ENCODE results near the gene RABAC1. TPM values are rescaled to one million over a fixed set of nuclear protein-coding genes. Genes with fewer than 3 reads are reported as not detected.

RABAC1 gene
- total RNA-seq, 2 donors from 2014 or later, result 123 to 167 TPM

GRCh38 chr19:41927497-41928192, 31.5 kb downstream of the RABAC1 start:
- no peak for DNase-seq (ENCODE audit: low spot score)
- no peak for TF ChIP-seq CTCF (IDR thresholded peaks at IDR 0.05)
- Histone ChIP-seq H3K27ac (no peak overlapping the region), H3K4me3 (peak overlapping the region; percentile 22 to 52), H3K9me3 (no peaks in the 10 kb centered on the region), H3K4me1 (peaks cover 0 to 18% of the 10 kb centered on the region in 2 donors), H3K36me3 (no peaks in the 10 kb centered on the region), H3K27me3 (peaks cover 30 to 76% of the 10 kb centered on the region in 2 donors)

GRCh38 chr19:41926763-41927496, 32.2 kb downstream of the RABAC1 start:
- Histone ChIP-seq H3K27me3 (peaks cover 30 to 76% of the 10 kb centered on the region in 2 donors), H3K36me3 (no peaks in the 10 kb centered on the region), H3K9me3 (no peaks in the 10 kb centered on the region), H3K4me3 (no peak overlapping the region), H3K4me1 (peaks cover 0 to 18% of the 10 kb centered on the region in 2 donors), H3K27ac (no peak overlapping the region)
- no peak for TF ChIP-seq CTCF (IDR thresholded peaks at IDR 0.05)
- DNase-seq (ENCODE audit: low spot score), result no peak

GRCh38 chr19:41926028-41926762, 32.9 kb downstream of the RABAC1 start:
- Histone ChIP-seq H3K36me3 (no peaks in the 10 kb centered on the region), H3K27ac (no peak overlapping the region), H3K9me3 (no peaks in the 10 kb centered on the region), H3K4me1 (peaks cover 0 to 18% of the 10 kb centered on the region in 2 donors), H3K27me3 (peaks cover 26 to 74% of the 10 kb centered on the region in 2 donors), H3K4me3 (no peak overlapping the region)
- no peak for TF ChIP-seq CTCF (IDR thresholded peaks at IDR 0.05)
- DNase-seq (ENCODE audit: low spot score), result no peak

- peaks cover 26 to 67% of the 10 kb centered on the region in 2 donors for H3K27me3 ChIP-seq
Measured at GRCh38 chr19:41925208-41926003, 33.7 kb downstream of the RABAC1 start.

More at GRCh38 chr19:41925208-41926003, 33.7 kb downstream of the RABAC1 start:
- no peak overlapping the region for H3K27ac ChIP-seq
- no peak overlapping the region for H3K4me3 ChIP-seq
- H3K9me3 ChIP-seq, result no peaks in the 10 kb centered on the region
- no peak for TF ChIP-seq CTCF (IDR thresholded peaks at IDR 0.05)
- no peak for DNase-seq (ENCODE audit: low spot score)
- no peaks in the 10 kb centered on the region for H3K36me3 ChIP-seq
- peaks cover 0 to 18% of the 10 kb centered on the region in 2 donors for H3K4me1 ChIP-seq

Data from right atrium auricular region (tissue), 2 donors.